Activated CD8-positive, alpha-beta T cell treated with anti-CD3 and anti-CD28 coated beads for 36 hours (primary cell): ENCODE data around the gene UTP4. TPM values are rescaled to one million over a fixed set of nuclear protein-coding genes. Genes with fewer than 3 reads are reported as not detected.

Experiments
- ATAC-seq: fragments of 200-7000 bp; cut with Tn5 transposase; one replicate; pipeline ENCODE4 v1.10.0; 2021; ENCODE audit warnings: mild to moderate bottlenecking, moderate library complexity
- CTCF ChIA-PET: fragments of 350-600 bp; sonication (Branson Sonifier 250); formaldehyde crosslinking; loops from one replicate; lab custom pipeline; 2021; ENCODE audit warnings: antibody characterized with exemption; lab: Charles Lee
- POLR2A ChIA-PET: fragments of 350-600 bp; sonication (Branson Sonifier 250); formaldehyde crosslinking; loops from one replicate; lab custom pipeline; 2021; ENCODE audit warnings: antibody characterized with exemption; lab: Charles Lee
- DNase-seq: peaks from one replicate; pipeline ENCODE4 v3.0.0-alpha.2; 2020
- H3K27ac Mint-ChIP-seq: one replicate; pipeline ENCODE4 v1.8.0; 2021; ENCODE audit warnings: mild to moderate bottlenecking, mixed read lengths
- H3K27me3 Mint-ChIP-seq: one replicate; pipeline ENCODE4 v1.8.0; 2021; ENCODE audit warnings: mixed read lengths
- H3K36me3 Mint-ChIP-seq: one replicate; pipeline ENCODE4 v1.8.0; 2021; ENCODE audit warnings: low read depth, mixed read lengths
- H3K4me1 Mint-ChIP-seq: one replicate; pipeline ENCODE4 v1.8.0; 2021; ENCODE audit warnings: low read depth, mixed read lengths
- H3K4me3 Mint-ChIP-seq: one replicate; pipeline ENCODE4 v1.8.0; 2021; ENCODE audit warnings: mild to moderate bottlenecking, moderate library complexity, mixed read lengths
- H3K9me3 Mint-ChIP-seq: one replicate; pipeline ENCODE4 v1.8.0; 2021; ENCODE audit warnings: mixed read lengths
- intact Hi-C: fragments of 100-400 bp; cut with micrococcal nuclease; formaldehyde crosslinking; loops from one replicate; pipeline ENCODE4 v1.10.0; 2022
- total RNA-seq, 2 experiments: library from RNA; stranded (reverse); gene quantifications; one replicate each; pipeline ENCODE4 v1.2.3, GENCODE V29; 2021
- TF ChIP-seq, protein P1 (sequence below): fragments of 200-600 bp; IDR thresholded peaks from one replicate; pipeline ENCODE4 v1.8.0; 2022; ENCODE audit warnings: antibody characterized with exemption, mild to moderate bottlenecking

UTP4 gene
- total RNA-seq, 2 experiments from 2014 or later, result 112 to 121 TPM

DNA sequence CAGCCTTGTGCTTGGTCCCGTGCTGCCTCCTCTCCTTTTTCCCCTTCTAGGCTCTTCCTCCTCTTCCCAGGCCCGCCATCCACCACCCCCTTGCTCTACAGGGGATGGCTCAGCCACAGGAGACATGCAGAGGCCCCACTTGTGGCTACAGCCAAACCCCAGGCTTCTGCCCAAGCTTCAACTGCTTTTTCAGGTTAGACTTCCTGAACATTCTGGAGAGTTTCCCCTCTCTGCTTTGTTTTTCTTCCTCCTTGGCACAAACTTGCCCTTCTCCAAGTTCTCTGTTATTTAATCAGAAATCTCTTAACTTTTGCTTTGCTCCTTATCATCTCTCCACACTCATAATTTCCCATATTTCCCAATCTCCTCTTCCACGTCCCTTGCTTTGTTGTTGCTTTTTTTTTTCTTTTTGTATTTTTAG lies 45.3 kb upstream of the UTP4 start:
- intact Hi-C loops, result no loop called here
- H3K36me3 Mint-ChIP-seq, result peaks cover 10% of the 10 kb centered on the region
- H3K9me3 Mint-ChIP-seq, result no peaks in the 10 kb centered on the region
- ChIA-PET POLR2A (no interaction called here), CTCF (no interaction called here)
- ATAC-seq (no peak), DNase-seq (no peak)
- H3K27ac Mint-ChIP-seq, result no peak overlapping the region
- no peak overlapping the region for H3K4me3 Mint-ChIP-seq
- TF ChIP-seq, protein P1, sequence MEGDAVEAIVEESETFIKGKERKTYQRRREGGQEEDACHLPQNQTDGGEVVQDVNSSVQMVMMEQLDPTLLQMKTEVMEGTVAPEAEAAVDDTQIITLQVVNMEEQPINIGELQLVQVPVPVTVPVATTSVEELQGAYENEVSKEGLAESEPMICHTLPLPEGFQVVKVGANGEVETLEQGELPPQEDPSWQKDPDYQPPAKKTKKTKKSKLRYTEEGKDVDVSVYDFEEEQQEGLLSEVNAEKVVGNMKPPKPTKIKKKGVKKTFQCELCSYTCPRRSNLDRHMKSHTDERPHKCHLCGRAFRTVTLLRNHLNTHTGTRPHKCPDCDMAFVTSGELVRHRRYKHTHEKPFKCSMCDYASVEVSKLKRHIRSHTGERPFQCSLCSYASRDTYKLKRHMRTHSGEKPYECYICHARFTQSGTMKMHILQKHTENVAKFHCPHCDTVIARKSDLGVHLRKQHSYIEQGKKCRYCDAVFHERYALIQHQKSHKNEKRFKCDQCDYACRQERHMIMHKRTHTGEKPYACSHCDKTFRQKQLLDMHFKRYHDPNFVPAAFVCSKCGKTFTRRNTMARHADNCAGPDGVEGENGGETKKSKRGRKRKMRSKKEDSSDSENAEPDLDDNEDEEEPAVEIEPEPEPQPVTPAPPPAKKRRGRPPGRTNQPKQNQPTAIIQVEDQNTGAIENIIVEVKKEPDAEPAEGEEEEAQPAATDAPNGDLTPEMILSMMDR, result no peak
- H3K27me3 Mint-ChIP-seq, result no peaks in the 10 kb centered on the region
- H3K4me1 Mint-ChIP-seq, result peaks cover 11% of the 10 kb centered on the region

DNA sequence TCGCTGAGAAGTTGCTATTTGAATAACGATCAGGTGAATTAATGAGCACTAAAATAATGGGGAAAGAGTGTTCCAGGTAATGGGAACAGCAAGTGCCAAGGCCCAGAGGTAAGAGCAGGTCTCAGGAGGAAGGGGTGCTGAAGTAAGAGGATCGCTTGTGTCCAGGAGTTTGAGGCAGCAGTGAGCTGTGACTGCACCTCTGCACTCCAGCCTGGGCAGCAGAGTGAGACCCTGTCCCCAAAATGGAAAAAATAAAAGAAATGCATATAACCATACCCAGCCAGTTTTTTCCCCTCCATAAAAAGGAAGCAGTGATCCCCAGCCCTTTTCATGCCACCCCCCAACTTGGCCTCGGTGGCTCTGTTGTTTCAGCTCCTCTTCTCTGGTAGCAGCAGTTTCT lies 43.8 kb upstream of the UTP4 start:
- Mint-ChIP-seq H3K4me1 (peaks cover 11% of the 10 kb centered on the region), H3K9me3 (no peaks in the 10 kb centered on the region), H3K27ac (peak overlapping the region; percentile 18), H3K27me3 (no peaks in the 10 kb centered on the region), H3K36me3 (peaks cover 10% of the 10 kb centered on the region), H3K4me3 (no peak overlapping the region)
- ChIA-PET CTCF (interaction anchor here (0.7 to 1.1 kb wide), 3 partner anchors 8 to 241 kb away, joined by 3 read pairs; partner anchors contain the start of gene HAS3), POLR2A (interaction anchor here (0.9 kb wide), 1 partner anchor 23 kb away, joined by 3 read pairs; no protein-coding TSS in a partner anchor)
- intact Hi-C loops, result no loop called here
- no peak for ATAC-seq
- TF ChIP-seq, protein P1, result no peak
- no peak for DNase-seq

DNA sequence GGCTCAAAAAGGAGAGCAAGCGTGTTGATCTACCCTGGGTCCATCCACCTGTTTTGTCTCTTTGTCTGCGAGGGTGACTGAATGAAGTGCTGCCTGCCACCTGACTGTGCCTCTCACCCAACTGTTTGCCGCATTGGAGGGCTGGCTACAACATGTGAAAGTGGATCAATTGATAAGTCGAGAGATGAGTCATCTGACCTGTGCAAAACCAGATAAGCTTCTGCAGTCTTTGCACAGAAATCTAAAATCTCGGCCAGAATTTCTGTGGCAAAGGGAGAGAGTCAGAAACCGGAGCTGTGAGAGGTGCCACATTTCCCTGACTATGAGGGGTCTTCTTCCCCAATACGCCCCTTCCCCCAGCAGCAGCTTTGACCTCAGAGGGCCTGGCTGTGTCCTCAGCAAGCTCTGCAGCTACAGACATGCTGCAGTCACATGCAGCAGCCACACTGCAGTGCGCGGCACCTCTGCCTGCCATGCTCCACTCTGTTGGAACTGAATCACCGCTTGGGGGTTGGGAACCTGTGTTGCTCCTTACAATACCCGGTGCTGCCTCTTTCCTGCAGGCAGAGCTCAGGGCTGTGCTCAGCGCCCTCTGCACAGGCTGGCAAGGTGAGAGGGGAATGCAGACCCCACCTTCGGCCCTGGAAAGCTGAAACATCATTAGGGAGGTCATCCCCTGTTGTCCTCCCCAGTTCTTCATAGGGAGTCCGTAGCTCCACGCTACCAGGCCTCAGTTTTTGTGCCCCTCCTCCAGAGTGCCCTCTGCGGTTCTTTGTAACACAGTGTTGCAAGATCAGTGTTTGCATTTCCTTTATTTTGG lies 43.1 kb upstream of the UTP4 start:
- peaks cover 11% of the 10 kb centered on the region for H3K4me1 Mint-ChIP-seq
- H3K36me3 Mint-ChIP-seq, result peaks cover 10% of the 10 kb centered on the region
- intact Hi-C loops, result no loop called here
- peak; percentile 82 for ATAC-seq
- peak; percentile 41 for DNase-seq
- H3K4me3 Mint-ChIP-seq, result no peak overlapping the region
- no peaks in the 10 kb centered on the region for H3K27me3 Mint-ChIP-seq
- ChIA-PET POLR2A (interaction anchor here (0.9 to 1.6 kb wide), 3 partner anchors 9 to 24 kb away, joined by 3 to 4 read pairs (median 3); no protein-coding TSS in a partner anchor), CTCF (interaction anchor here (0.7 to 1.1 kb wide), 5 partner anchors 8 to 242 kb away, joined by 3 to 4 read pairs (median 3); partner anchors contain the start of gene HAS3)
- no peaks in the 10 kb centered on the region for H3K9me3 Mint-ChIP-seq
- H3K27ac Mint-ChIP-seq, result no peak overlapping the region
- TF ChIP-seq, protein P1, result no peak

DNA sequence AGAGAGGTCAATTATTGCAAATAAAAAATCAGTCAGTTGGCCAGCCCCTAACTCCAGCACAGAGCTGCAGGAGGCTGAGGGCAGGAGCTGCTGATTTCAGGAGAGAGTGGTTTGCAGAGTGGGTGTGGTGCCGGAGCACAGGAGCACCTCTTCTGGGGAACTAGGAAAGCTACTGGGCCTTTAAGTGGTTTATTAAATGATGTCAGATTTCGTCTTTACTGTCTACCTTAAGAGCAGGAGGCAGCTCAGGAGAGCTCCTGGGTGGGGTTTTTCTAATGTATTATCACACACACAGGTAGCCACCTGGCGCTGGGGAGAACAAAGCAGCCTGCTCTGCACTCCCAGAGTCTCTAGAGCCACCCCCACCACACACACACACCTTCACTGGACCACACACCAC lies 38.5 kb upstream of the UTP4 start:
- intact Hi-C loops, result no loop called here
- Mint-ChIP-seq H3K4me3 (no peak overlapping the region), H3K4me1 (peaks cover 6% of the 10 kb centered on the region), H3K27me3 (no peaks in the 10 kb centered on the region), H3K36me3 (no peaks in the 10 kb centered on the region), H3K27ac (no peak overlapping the region), H3K9me3 (no peaks in the 10 kb centered on the region)
- no peak for ATAC-seq
- CTCF ChIA-PET, result interaction anchor here (0.7 to 2.2 kb wide), 2 partner anchors 18 to 30 kb away, joined by 3 to 11 read pairs; no protein-coding TSS in a partner anchor
- POLR2A ChIA-PET, result no interaction called here
- no peak for DNase-seq
- TF ChIP-seq, protein P1, result no peak

DNA sequence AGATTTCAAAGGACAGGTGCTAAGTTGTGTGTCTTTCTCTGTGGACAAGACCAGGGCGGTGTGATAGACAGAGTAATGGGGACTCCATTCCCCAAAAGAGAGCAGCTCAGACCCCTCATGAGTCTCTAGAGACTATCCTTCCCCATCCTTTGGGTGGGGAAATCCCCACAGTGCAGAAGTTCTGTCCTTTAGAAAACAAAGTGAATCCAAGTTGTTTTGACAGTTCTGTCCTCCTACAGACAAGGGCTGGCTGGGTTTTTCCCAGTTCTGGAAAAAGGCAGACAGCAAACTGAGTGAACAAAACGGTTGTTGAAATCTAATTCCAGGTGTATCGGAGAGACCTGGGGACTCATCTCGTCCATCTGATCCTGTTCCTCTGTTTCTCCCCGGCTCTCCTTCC lies 37.9 kb upstream of the UTP4 start:
- Mint-ChIP-seq H3K4me3 (no peak overlapping the region), H3K4me1 (peaks cover under 1% of the 10 kb centered on the region), H3K27ac (no peak overlapping the region), H3K36me3 (no peaks in the 10 kb centered on the region), H3K27me3 (no peaks in the 10 kb centered on the region), H3K9me3 (no peaks in the 10 kb centered on the region)
- intact Hi-C loops, result no loop called here
- CTCF ChIA-PET, result interaction anchor here (0.7 kb wide), 1 partner anchor 30 kb away, joined by 3 read pairs; no protein-coding TSS in a partner anchor
- POLR2A ChIA-PET, result no interaction called here
- DNase-seq, result no peak
- no peak for ATAC-seq
- TF ChIP-seq, protein P1, result no peak
